ENCODE measurements around the gene KDM2B. TPM values are rescaled to one million over a fixed set of nuclear protein-coding genes. Genes with fewer than 3 reads are reported as not detected.

KDM2B gene
- total RNA-seq, 1 donor from 2014 or later, result 51.7 TPM

DNA sequence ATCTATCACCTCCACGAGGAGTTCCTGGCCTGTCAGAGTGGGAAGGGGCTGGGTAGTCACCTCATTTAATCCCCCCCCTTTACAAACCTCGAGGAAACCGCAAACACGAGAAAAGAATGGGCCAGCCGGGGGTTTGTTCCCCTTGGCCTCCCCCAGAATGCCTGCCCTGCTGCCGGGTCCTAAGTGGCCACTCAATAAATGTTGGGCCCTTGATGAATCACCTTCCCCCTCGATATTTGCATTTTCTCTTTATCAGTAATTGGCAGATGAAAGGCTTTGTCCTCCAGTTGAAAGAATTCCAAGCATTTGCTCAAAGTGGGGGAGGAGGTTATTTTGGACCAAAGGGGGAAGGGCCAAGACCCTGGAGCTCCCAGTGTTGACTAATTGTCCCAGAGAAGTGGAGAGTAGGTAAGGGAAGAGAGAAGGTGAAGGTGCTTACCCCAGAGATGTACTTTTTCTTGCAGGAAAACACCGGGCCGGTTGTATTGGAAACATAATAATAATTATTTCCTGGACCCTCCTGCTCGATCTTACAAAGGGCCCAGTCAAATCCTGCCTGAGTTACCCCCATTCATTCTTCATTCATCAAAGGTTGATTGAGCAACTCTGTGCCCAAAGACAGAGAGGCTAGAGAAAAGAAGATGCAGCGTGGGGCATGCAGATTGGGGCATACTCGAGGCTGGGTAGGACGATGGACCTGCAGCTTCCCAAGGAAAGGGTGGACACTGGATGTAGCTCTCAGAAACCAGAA lies 1.9 kb upstream of the KDM2B start:
- Mint-ChIP-seq H3K27me3 (no peaks in the 10 kb centered on the region), H3K9me3 (no peaks in the 10 kb centered on the region), H3K4me3 (peak overlapping the region; percentile 76), H3K4me1 (ENCODE audit: unreplicated experiment) (peaks cover 23% of the 10 kb centered on the region), H3K27ac (peak overlapping the region; percentile 79), H3K36me3 (no peaks in the 10 kb centered on the region)
- TF ChIP-seq, protein P1, sequence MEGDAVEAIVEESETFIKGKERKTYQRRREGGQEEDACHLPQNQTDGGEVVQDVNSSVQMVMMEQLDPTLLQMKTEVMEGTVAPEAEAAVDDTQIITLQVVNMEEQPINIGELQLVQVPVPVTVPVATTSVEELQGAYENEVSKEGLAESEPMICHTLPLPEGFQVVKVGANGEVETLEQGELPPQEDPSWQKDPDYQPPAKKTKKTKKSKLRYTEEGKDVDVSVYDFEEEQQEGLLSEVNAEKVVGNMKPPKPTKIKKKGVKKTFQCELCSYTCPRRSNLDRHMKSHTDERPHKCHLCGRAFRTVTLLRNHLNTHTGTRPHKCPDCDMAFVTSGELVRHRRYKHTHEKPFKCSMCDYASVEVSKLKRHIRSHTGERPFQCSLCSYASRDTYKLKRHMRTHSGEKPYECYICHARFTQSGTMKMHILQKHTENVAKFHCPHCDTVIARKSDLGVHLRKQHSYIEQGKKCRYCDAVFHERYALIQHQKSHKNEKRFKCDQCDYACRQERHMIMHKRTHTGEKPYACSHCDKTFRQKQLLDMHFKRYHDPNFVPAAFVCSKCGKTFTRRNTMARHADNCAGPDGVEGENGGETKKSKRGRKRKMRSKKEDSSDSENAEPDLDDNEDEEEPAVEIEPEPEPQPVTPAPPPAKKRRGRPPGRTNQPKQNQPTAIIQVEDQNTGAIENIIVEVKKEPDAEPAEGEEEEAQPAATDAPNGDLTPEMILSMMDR (conservative IDR thresholded peaks at IDR 0.05), result no peak
- no peak for DNase-seq (ENCODE audit: extremely low spot score, unreplicated experiment)

GRCh38 chr12:121581686-121582429 lies 1.0 kb upstream of the KDM2B start:
- H3K4me3 Mint-ChIP-seq, result peak overlapping the region; percentile 96
- TF ChIP-seq, protein P1 (conservative IDR thresholded peaks at IDR 0.05), result no peak
- H3K27ac Mint-ChIP-seq, result peak overlapping the region; percentile 92
- no peaks in the 10 kb centered on the region for H3K27me3 Mint-ChIP-seq
- peaks cover 30% of the 10 kb centered on the region for H3K4me1 Mint-ChIP-seq (ENCODE audit: unreplicated experiment)
- no peaks in the 10 kb centered on the region for H3K9me3 Mint-ChIP-seq
- no peak for DNase-seq (ENCODE audit: extremely low spot score, unreplicated experiment)
- no peaks in the 10 kb centered on the region for H3K36me3 Mint-ChIP-seq

- TF ChIP-seq, protein P1 (conservative IDR thresholded peaks at IDR 0.05), result no peak
- no peaks in the 10 kb centered on the region for H3K36me3 Mint-ChIP-seq
- peak; percentile 80 for DNase-seq (ENCODE audit: extremely low spot score, unreplicated experiment)
- peak overlapping the region; percentile 92 for H3K27ac Mint-ChIP-seq
- H3K9me3 Mint-ChIP-seq, result no peaks in the 10 kb centered on the region
- no peaks in the 10 kb centered on the region for H3K27me3 Mint-ChIP-seq
- peak overlapping the region; percentile 96 for H3K4me3 Mint-ChIP-seq
- peaks cover 46% of the 10 kb centered on the region for H3K4me1 Mint-ChIP-seq (ENCODE audit: unreplicated experiment)
Measured at GRCh38 chr12:121579981-121580868, 598 bp downstream of the KDM2B start.

GRCh38 chr12:121579190-121579791 lies 1.5 kb downstream of the KDM2B start:
- H3K9me3 Mint-ChIP-seq, result no peaks in the 10 kb centered on the region
- peak overlapping the region; percentile 85 for H3K27ac Mint-ChIP-seq
- TF ChIP-seq, protein P1 (conservative IDR thresholded peaks at IDR 0.05), result no peak
- DNase-seq (ENCODE audit: extremely low spot score, unreplicated experiment), result no peak
- peaks cover 50% of the 10 kb centered on the region for H3K4me1 Mint-ChIP-seq (ENCODE audit: unreplicated experiment)
- no peaks in the 10 kb centered on the region for H3K36me3 Mint-ChIP-seq
- no peaks in the 10 kb centered on the region for H3K27me3 Mint-ChIP-seq
- H3K4me3 Mint-ChIP-seq, result peak overlapping the region; percentile 96

Data from type B pancreatic cell (in vitro differentiated cells).